Measurements from ENCODE around the gene PLA2G2D.
"Not testable (repeated sequence)": the region's sequence is repeated elsewhere in the genome, so short reads cannot be mapped to it uniquely, and the experiment has no call there.

The PLA2G2D gene

GRCh38 chr1:20142001-20142710 is 22.8 kb upstream of the PLA2G2D start:
- DNase-seq: no peak

- DNase-seq: no peak
These were observed 22.1 kb upstream of the PLA2G2D start for GRCh38 chr1:20141466-20141865.

GRCh38 chr1:20141001-20141400 is 21.7 kb upstream of the PLA2G2D start:
- no peak for DNase-seq

GRCh38 chr1:20139776-20140612 is 20.7 kb upstream of the PLA2G2D start:
- no peak for DNase-seq

GRCh38 chr1:20138961-20139550 is 19.7 kb upstream of the PLA2G2D start, which contains the start of gene PLA2G2F:
PLA2G2F (plus strand) TSS chr1:20139323; CDS start chr1:20139428, 105 bp downstream.
- DNase-seq: no peak

- DNase-seq: no peak
These were observed 19.0 kb upstream of the PLA2G2D start for GRCh38 chr1:20138346-20138745.

GRCh38 chr1:20137604-20138003 is 18.3 kb upstream of the PLA2G2D start:
- DNase-seq: no peak

GRCh38 chr1:20137055-20137454 is 17.7 kb upstream of the PLA2G2D start:
- DNase-seq: no peak

- DNase-seq: no peak
These were observed 16.9 kb upstream of the PLA2G2D start for GRCh38 chr1:20136249-20136648.

GRCh38 chr1:20134995-20135394 is 15.7 kb upstream of the PLA2G2D start:
- no peak for DNase-seq

GRCh38 chr1:20130518-20130917 is 11.2 kb upstream of the PLA2G2D start:
- not testable (repeated sequence) for DNase-seq

- DNase-seq: no peak
These were observed 7.6 kb upstream of the PLA2G2D start for GRCh38 chr1:20126806-20127440.

- DNase-seq: no peak
These were observed 6.9 kb upstream of the PLA2G2D start for GRCh38 chr1:20126041-20126805.

- no peak for DNase-seq
These were observed 5.8 kb upstream of the PLA2G2D start for GRCh38 chr1:20125100-20125499.

GRCh38 chr1:20124456-20125057 is 5.2 kb upstream of the PLA2G2D start:
- DNase-seq: no peak

GRCh38 chr1:20123722-20124455 is 4.6 kb upstream of the PLA2G2D start:
- no peak for DNase-seq

GRCh38 chr1:20120796-20121195 is 1.5 kb upstream of the PLA2G2D start:
- DNase-seq: no peak

- no peak for DNase-seq
These were observed 2.1 kb downstream of the PLA2G2D start for GRCh38 chr1:20117236-20117635.

GRCh38 chr1:20115916-20116315 is 3.4 kb downstream of the PLA2G2D start:
- DNase-seq: no peak

- no peak for DNase-seq
These were observed 3.9 kb downstream of the PLA2G2D start for GRCh38 chr1:20115479-20115878.

GRCh38 chr1:20114021-20114648 is 5.2 kb downstream of the PLA2G2D start:
- DNase-seq: no peak

All from NCI-H1930 (cell line).